Activated B cell treated with CpG ODN at 0.5 μM for 24 hours (primary cell): ENCODE measurements around the gene SARNP. TPM values are rescaled to one million over a fixed set of nuclear protein-coding genes. Genes with fewer than 3 reads are reported as not detected.

Source experiments
- ATAC-seq: fragments of 200-7000 bp; cut with Tn5 transposase; one replicate; pipeline ENCODE4 v1.10.0; 2021; ENCODE audit warnings: low read depth, mild to moderate bottlenecking, moderate library complexity
- CTCF ChIA-PET: fragments of 350-600 bp; sonication (Branson Sonifier 250); formaldehyde crosslinking; loops from one replicate; lab custom pipeline; 2021; ENCODE audit warnings: antibody characterized with exemption; lab: Charles Lee
- POLR2A ChIA-PET: fragments of 350-600 bp; sonication (Branson Sonifier 250); formaldehyde crosslinking; loops from one replicate; lab custom pipeline; 2021; ENCODE audit warnings: antibody characterized with exemption; lab: Charles Lee
- DNase-seq: peaks from one replicate; pipeline ENCODE4 v3.0.0; 2022
- H3K27ac Mint-ChIP-seq: one replicate; pipeline ENCODE4 v1.8.0; 2020; ENCODE audit warnings: mixed read lengths
- H3K27me3 Mint-ChIP-seq: one replicate; pipeline ENCODE4 v1.8.0; 2021; ENCODE audit warnings: mixed read lengths
- H3K36me3 Mint-ChIP-seq: one replicate; pipeline ENCODE4 v1.8.0; 2021; ENCODE audit warnings: low read depth, mixed read lengths
- H3K4me1 Mint-ChIP-seq: one replicate; pipeline ENCODE4 v1.8.0; 2021; ENCODE audit warnings: mixed read lengths
- H3K4me3 Mint-ChIP-seq: one replicate; pipeline ENCODE4 v1.8.0; 2020; ENCODE audit warnings: mild to moderate bottlenecking, mixed read lengths
- H3K9me3 Mint-ChIP-seq: one replicate; pipeline ENCODE4 v1.8.0; 2020; ENCODE audit warnings: mixed read lengths
- CTCF ChIP-seq: fragments of 200-600 bp; IDR thresholded peaks from one replicate; pipeline ENCODE4 v1.8.0; 2022; ENCODE audit warnings: antibody characterized with exemption, mild to moderate bottlenecking
- intact Hi-C: fragments of 100-400 bp; cut with micrococcal nuclease; formaldehyde crosslinking; loops from one replicate; pipeline ENCODE4 v1.15.1; 2024
- total RNA-seq: library from RNA; stranded (reverse); gene quantifications from 2 replicates; pipeline ENCODE4 v1.2.3, GENCODE V29; 2022

SARNP gene
- total RNA-seq, 1 donor from 2014 or later, result 53.6 TPM

GRCh38 chr12:55717011-55718007 lies 100.2 kb downstream of the SARNP start:
- peaks cover 15% of the 10 kb centered on the region for H3K36me3 Mint-ChIP-seq
- H3K4me3 Mint-ChIP-seq, result peak overlapping the region; percentile 92
- H3K9me3 Mint-ChIP-seq, result no peaks in the 10 kb centered on the region
- H3K4me1 Mint-ChIP-seq, result peaks cover 34% of the 10 kb centered on the region
- TF ChIP-seq CTCF, result no peak
- ATAC-seq, result no peak
- DNase-seq, result no peak
- peaks cover 2% of the 10 kb centered on the region for H3K27me3 Mint-ChIP-seq
- ChIA-PET CTCF (interaction anchor here (1.7 to 4.8 kb wide), 4 partner anchors 11 to 222 kb away, joined by 4 to 29 read pairs (median 10); no protein-coding TSS in a partner anchor), POLR2A (interaction anchor here (0.6 to 3.9 kb wide), 5 partner anchors 12 to 968 kb away, joined by 3 to 16 read pairs (median 5); partner anchors contain the start of genes CD63 and RAB5B)
- intact Hi-C loops, result loop anchor here (2.0 kb wide), 1 partner anchor 71 kb away; no protein-coding TSS in a partner anchor
- peak overlapping the region; percentile 91 for H3K27ac Mint-ChIP-seq

- no peak for DNase-seq
- H3K4me1 Mint-ChIP-seq, result peaks cover 34% of the 10 kb centered on the region
- intact Hi-C loops, result loop anchor here (1.0 to 2.0 kb wide), 3 partner anchors 13 to 325 kb away; partner anchors contain the start of genes CD63 and RPS26
- POLR2A ChIA-PET, result interaction anchor here (0.6 to 2.0 kb wide), 13 partner anchors 8 to 660 kb away, joined by 3 to 29 read pairs (median 5); partner anchors contain the start of genes CD63, DNAJC14, ITGA7 and SMARCC2
- peak overlapping the region; percentile 92 for H3K4me3 Mint-ChIP-seq
- peaks cover 2% of the 10 kb centered on the region for H3K27me3 Mint-ChIP-seq
- H3K36me3 Mint-ChIP-seq, result peaks cover 15% of the 10 kb centered on the region
- CTCF ChIA-PET, result interaction anchor here (1.2 to 4.8 kb wide), 6 partner anchors 10 to 223 kb away, joined by 4 to 29 read pairs (median 5); no protein-coding TSS in a partner anchor
- TF ChIP-seq CTCF, result no peak
- H3K9me3 Mint-ChIP-seq, result no peaks in the 10 kb centered on the region
- H3K27ac Mint-ChIP-seq, result peak overlapping the region; percentile 91
- no peak for ATAC-seq
Measured at GRCh38 chr12:55716582-55716957, 101.0 kb downstream of the SARNP start.

GRCh38 chr12:55715833-55716581 lies 101.5 kb downstream of the SARNP start, which contains the start of gene BLOC1S1:
BLOC1S1 (plus strand) TSS chr12:55716046; CDS start chr12:55716052, 6 bp downstream.
- H3K36me3 Mint-ChIP-seq, result peaks cover 15% of the 10 kb centered on the region
- no peaks in the 10 kb centered on the region for H3K9me3 Mint-ChIP-seq
- no peak for TF ChIP-seq CTCF
- peaks cover 34% of the 10 kb centered on the region for H3K4me1 Mint-ChIP-seq
- ATAC-seq (peak; percentile 94), DNase-seq (peak; percentile 92)
- intact Hi-C loops, result loop anchor here (1.0 to 2.0 kb wide), 3 partner anchors 13 to 325 kb away; partner anchors contain the start of genes CD63 and RPS26
- ChIA-PET POLR2A (interaction anchor here (0.5 to 2.0 kb wide), 20 partner anchors 9 to 660 kb away, joined by 3 to 29 read pairs (median 5); partner anchors contain the start of genes CD63, DNAJC14, ITGA7 and ORMDL2), CTCF (interaction anchor here (0.8 to 4.8 kb wide), 7 partner anchors 9 to 1972 kb away, joined by 3 to 29 read pairs (median 4); no protein-coding TSS in a partner anchor)
- peak within 1 kb of the TSS; percentile 92 for H3K4me3 Mint-ChIP-seq
- peaks cover 2% of the 10 kb centered on the region for H3K27me3 Mint-ChIP-seq
- peak within 1 kb of the TSS; percentile 91 for H3K27ac Mint-ChIP-seq

GRCh38 chr12:55715169-55715764 lies 102.3 kb downstream of the SARNP start:
- CTCF ChIA-PET, result interaction anchor here (0.8 to 4.8 kb wide), 6 partner anchors 9 to 1971 kb away, joined by 3 to 29 read pairs (median 5); no protein-coding TSS in a partner anchor
- Mint-ChIP-seq H3K27ac (peak overlapping the region; percentile 91), H3K4me3 (peak overlapping the region; percentile 92), H3K9me3 (no peaks in the 10 kb centered on the region), H3K36me3 (peaks cover 14% of the 10 kb centered on the region), H3K27me3 (peaks cover 2% of the 10 kb centered on the region), H3K4me1 (peaks cover 34% of the 10 kb centered on the region)
- no peak for TF ChIP-seq CTCF
- DNase-seq (no peak), ATAC-seq (no peak)
- intact Hi-C loops, result no loop called here
- POLR2A ChIA-PET, result interaction anchor here (0.5 to 2.0 kb wide), 17 partner anchors 8 to 506 kb away, joined by 3 to 29 read pairs (median 5); partner anchors contain the start of genes CD63, DNAJC14, ITGA7 and ORMDL2
